ENCODE measurements around the gene MAN1C1. TPM values are rescaled to one million over a fixed set of nuclear protein-coding genes. Genes with fewer than 3 reads are reported as not detected.

The MAN1C1 gene
- total and polyA plus RNA-seq, 9 of the 15 experiments (the other 6 are each of a cell fraction or from before 2014, with no cell fraction given), result 0.04 to 0.44 (median 0.10) TPM; not detected in 3

- TF ChIP-seq RAD21 (CRISPR knock-in tag; conservative IDR thresholded peaks at IDR 0.05 in 1 of 2, IDR thresholded peaks at IDR 0.05 in 1 of 2) (peak; percentile 38 to 64), ZBTB43 (CRISPR knock-in tag; IDR thresholded peaks at IDR 0.05) (no peak), MCM5 (IDR thresholded peaks at IDR 0.05; ENCODE audit: low read depth) (no peak), ZBTB7A (IDR thresholded peaks at IDR 0.05; ENCODE audit: borderline replicate concordance, control insufficient read depth, low read depth, low read length) (peak; percentile 66; the same call in 1 of the 2 replicates), REST (IDR thresholded peaks at IDR 0.05; ENCODE audit: borderline replicate concordance) (peak; percentile 22; the same call in 1 of the 2 replicates), REST (CRISPR knock-in tag; IDR thresholded peaks at IDR 0.05; ENCODE audit: low read depth) (no peak), GABPB1 (CRISPR knock-in tag; IDR thresholded peaks at IDR 0.05) (0 out of 2 replicates have a peak, but pooled peaks have one; percentile 18), ARID4B (CRISPR knock-in tag; IDR thresholded peaks at IDR 0.05) (0 out of 2 replicates have a peak, but pooled peaks have one; percentile 31), MAZ (CRISPR knock-in tag; conservative IDR thresholded peaks at IDR 0.05 in 1 of 2, IDR thresholded peaks at IDR 0.05 in 1 of 2) (peak in 1 of 2 experiments; percentile 47; a peak in 1 of 4 replicates), TEAD1 (CRISPR knock-in tag; IDR thresholded peaks at IDR 0.05) (0 out of 4 replicates have a peak, but pooled peaks of 1 of the 2 experiments have one; percentile 34), MAFG (tag; conservative IDR thresholded peaks at IDR 0.05) (no peak), SOX6 (IDR thresholded peaks at IDR 0.05) (no peak)
These were observed 2.7 kb downstream of the MAN1C1 start (continued) for GRCh38 chr1:25619101-25619890.
